Upper lobe of left lung (tissue), 6 donors: ENCODE data around the gene NDUFAF8. TPM values are rescaled to one million over a fixed set of nuclear protein-coding genes. Genes with fewer than 3 reads are reported as not detected.

Experiments
- ATAC-seq, 2 donors: fragments of 200-7000 bp; cut with Tn5 transposase; one replicate each; pipeline ENCODE4 v1.9.1; 2022; ENCODE audit warnings: mild to moderate bottlenecking in 2 of 2, moderate library complexity in 2 of 2; ENCODE audit not compliant: low FRiP score in 2 of 2
- DNase-seq, 2 donors: peaks; one replicate each; pipeline ENCODE4 v3.0.0-alpha.2; 2019 to 2020
- H3K27ac ChIP-seq, 4 donors: fragments of 200-600 bp; sonication (generic); one replicate each; pipeline ENCODE4 v1.5.1; 2016 to 2019
- H3K27me3 ChIP-seq, 4 donors: fragments of 200-600 bp; sonication (generic); one replicate each; pipeline ENCODE4 v1.5.1; 2017 to 2019
- H3K36me3 ChIP-seq, 4 donors: fragments of 200-600 bp; sonication (generic); one replicate each; pipeline ENCODE4 v1.5.1; 2016 to 2019
- H3K4me1 ChIP-seq, 4 donors: fragments of 200-600 bp; sonication (generic); one replicate each; pipeline ENCODE4 v1.5.1; 2018 to 2019
- H3K4me3 ChIP-seq, 4 donors: fragments of 200-600 bp; sonication (generic); one replicate each; pipeline ENCODE4 v1.5.1; 2017 to 2019; ENCODE audit warnings: mild to moderate bottlenecking in 2 of 4, moderate library complexity in 1 of 4
- H3K9me3 ChIP-seq, 4 donors: fragments of 200-600 bp; sonication (generic); one replicate each; pipeline ENCODE4 v1.5.1; 2018 to 2019
- CTCF ChIP-seq, 6 experiments: fragments of 450-650 bp in 4 of 6; fragments of 200-600 bp in 2 of 6; sonication (generic) in 2 of 6; IDR thresholded peaks; one replicate each; pipeline ENCODE4 v1.5.1; 2016 to 2019; ENCODE audit warnings: antibody characterized with exemption in 6 of 6
- EP300 ChIP-seq, 4 donors: sonication (generic); formaldehyde crosslinking; IDR thresholded peaks; one replicate each; pipeline ENCODE4 v1.5.1; 2017; ENCODE audit warnings: antibody characterized with exemption in 4 of 4, control low read depth in 2 of 4
- POLR2A ChIP-seq, 4 donors: fragments of 450-650 bp; IDR thresholded peaks; one replicate each; pipeline ENCODE4 v1.5.1; 2016 to 2017; ENCODE audit warnings: antibody characterized with exemption in 4 of 4, mild to moderate bottlenecking in 2 of 4
- POLR2AphosphoS5 ChIP-seq, 2 donors: sonication (generic); formaldehyde crosslinking; IDR thresholded peaks; one replicate each; pipeline ENCODE4 v1.5.1; 2017; ENCODE audit warnings: antibody characterized with exemption in 2 of 2
- WGBS, 2 donors: methylation state at CpG; one replicate each; pipeline ENCODE4 v1.1.5; 2017 to 2018; 5-methylcytosine and 5-hydroxymethylcytosine counted together
- total RNA-seq, 6 donors: library from RNA; depleted of rRNA in 4 of 6; stranded (reverse); fragments of >200 nt in 4 of 6; gene quantifications; one replicate each; pipeline versions ENCODE4 v1.1.0 to v1.2.1, GENCODE V29; 2016 to 2021
- donor health status: DM: no; HTN: no; CAD: no; lungs with moderate emphysema.
- donor health status: DM: no; HTN: yes; CAD: no; lungs with severe emphysema.

NDUFAF8 gene
- total RNA-seq, 6 donors from 2014 or later: 19.6 to 38.1 (median 33.6) TPM

- WGBS, 2 donors: 60 to 65% methylated on average over 19 of the region's 19 CpGs
- ATAC-seq: peak in 1 of 2 donors; percentile 66
- H3K36me3 ChIP-seq: peaks cover 15 to 52% (median 41%) of the 10 kb centered on the region in 4 donors
These were observed 14.4 kb downstream of the NDUFAF8 start for GRCh38 chr17:81253358-81254131.

DNA sequence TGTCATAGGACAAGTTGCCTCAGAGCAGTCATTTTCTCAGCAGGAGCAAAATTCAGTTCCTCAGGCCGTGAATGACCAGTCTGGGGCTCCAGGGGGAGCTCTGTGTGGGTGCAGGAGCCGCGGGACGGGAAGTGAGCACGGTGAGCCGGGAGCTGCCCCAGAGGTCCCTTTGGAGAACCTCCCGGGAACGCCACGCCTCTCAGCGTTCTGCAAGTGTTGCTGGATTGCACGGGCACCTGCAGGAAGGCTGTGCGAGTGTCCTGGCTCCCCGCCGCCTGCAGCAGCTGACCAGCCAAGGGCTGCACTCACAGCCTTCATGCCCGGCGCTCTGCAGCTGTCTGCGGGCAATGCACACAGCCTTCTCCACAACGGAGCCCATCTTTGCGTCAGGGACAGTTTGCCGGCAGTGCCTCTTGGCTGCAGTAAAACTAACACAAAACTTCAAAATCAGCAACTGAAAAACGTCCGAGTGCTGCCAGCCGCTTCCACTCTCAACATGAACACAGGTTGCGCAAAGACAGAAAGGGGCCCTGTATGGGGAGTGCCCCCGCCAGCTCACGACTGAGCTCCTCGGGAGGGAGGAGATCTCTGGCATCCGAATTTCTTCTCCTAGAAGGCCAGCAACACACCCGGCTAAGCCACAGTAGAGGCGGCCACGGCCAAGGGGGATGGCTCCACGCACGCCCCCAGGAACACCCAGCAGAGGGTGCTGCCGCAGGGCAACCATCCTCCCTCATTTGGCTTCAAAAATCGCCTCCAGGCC, 16.0 kb downstream of the NDUFAF8 start:
- H3K36me3 ChIP-seq: peaks cover 29 to 61% (median 51%) of the 10 kb centered on the region in 4 donors
- H3K27ac ChIP-seq: peak overlapping the region; percentile 28 to 77 (median 62)
- H3K9me3 ChIP-seq: no peaks in the 10 kb centered on the region
- DNase-seq (peak; percentile 90 to 96), ATAC-seq (peak; percentile 72 to 92)
- peak overlapping the region in 2 of 4 donors; percentile 13 for H3K4me3 ChIP-seq
- 25 to 36% methylated on average over 23 to 33 of the region's 35 CpGs for WGBS, 2 donors
- TF ChIP-seq EP300 (IDR thresholded peaks at IDR 0.05) (no peak), POLR2AphosphoS5 (IDR thresholded peaks at IDR 0.05) (no peak), POLR2A (IDR thresholded peaks at IDR 0.05) (peak in 2 of 4 donors; percentile 22 to 31), CTCF (IDR thresholded peaks at IDR 0.05) (peak; percentile 44 to 82 (median 64))
- H3K27me3 ChIP-seq: no peaks in the 10 kb centered on the region
- H3K4me1 ChIP-seq: peaks cover 12 to 24% (median 19%) of the 10 kb centered on the region in 4 donors

More at GRCh38 chr17:81253358-81254131, 14.4 kb downstream of the NDUFAF8 start:
- H3K4me3 ChIP-seq: no peak overlapping the region
- no peaks in the 10 kb centered on the region for H3K9me3 ChIP-seq
- H3K4me1 ChIP-seq: peaks cover 12 to 24% (median 19%) of the 10 kb centered on the region in 4 donors
- H3K27ac ChIP-seq: no peak overlapping the region
- H3K27me3 ChIP-seq: no peaks in the 10 kb centered on the region
- peak in 1 of 2 donors; percentile 63 for DNase-seq
- TF ChIP-seq POLR2A (IDR thresholded peaks at IDR 0.05): no peak
- no peak for TF ChIP-seq EP300 (IDR thresholded peaks at IDR 0.05)
- peak in 1 of 2 donors; percentile 11 for TF ChIP-seq POLR2AphosphoS5 (IDR thresholded peaks at IDR 0.05)
- peak; percentile 77 to 92 (median 86) for TF ChIP-seq CTCF (IDR thresholded peaks at IDR 0.05)

GRCh38 chr17:81256616-81257015, 17.5 kb downstream of the NDUFAF8 start:
- no peaks in the 10 kb centered on the region for H3K9me3 ChIP-seq
- H3K36me3 ChIP-seq: peaks cover 27 to 61% (median 54%) of the 10 kb centered on the region in 4 donors
- no peak for TF ChIP-seq EP300 (IDR thresholded peaks at IDR 0.05)
- no peak for TF ChIP-seq CTCF (IDR thresholded peaks at IDR 0.05)
- no peak for TF ChIP-seq POLR2AphosphoS5 (IDR thresholded peaks at IDR 0.05)
- no peak for TF ChIP-seq POLR2A (IDR thresholded peaks at IDR 0.05)
- peaks cover 12 to 24% (median 19%) of the 10 kb centered on the region in 4 donors for H3K4me1 ChIP-seq
- WGBS, 2 donors: 84 to 86% methylated on average over 11 to 12 of the region's 12 CpGs
- ATAC-seq (peak in 1 of 2 donors; percentile 67), DNase-seq (peak in 1 of 2 donors; percentile 56)
- H3K4me3 ChIP-seq: no peak overlapping the region
- peak overlapping the region in 1 of 4 donors; percentile 77 for H3K27ac ChIP-seq
- no peaks in the 10 kb centered on the region for H3K27me3 ChIP-seq

- 94 to 97% methylated on average over 13 to 19 of the region's 19 CpGs for whole genome bisulfite sequencing, 2 donors
- Histone ChIP-seq H3K27ac (no peak overlapping the region), H3K27me3 (no peaks in the 10 kb centered on the region), H3K4me3 (no peak overlapping the region), H3K4me1 (peaks cover 12 to 24% (median 19%) of the 10 kb centered on the region in 4 donors), H3K9me3 (no peaks in the 10 kb centered on the region), H3K36me3 (peaks cover 19 to 61% (median 54%) of the 10 kb centered on the region in 4 donors)
- TF ChIP-seq POLR2A (IDR thresholded peaks at IDR 0.05) (no peak), POLR2AphosphoS5 (IDR thresholded peaks at IDR 0.05) (no peak), EP300 (IDR thresholded peaks at IDR 0.05) (no peak), CTCF (IDR thresholded peaks at IDR 0.05) (no peak)
- peak in 1 of 2 donors; percentile 65 for DNase-seq
- no peak for ATAC-seq
These were observed 18.4 kb downstream of the NDUFAF8 start for GRCh38 chr17:81257533-81257932.
